Heart left ventricle (tissue), 16 donors: ENCODE results near the gene COX18. TPM values are rescaled to one million over a fixed set of nuclear protein-coding genes. Genes with fewer than 3 reads are reported as not detected.

ENCODE experiments used
- ATAC-seq, 4 donors: fragments of 200-7000 bp; cut with Tn5 transposase; one replicate each; pipeline ENCODE4 v1.9.1; 2020 to 2022; ENCODE audit warnings: moderate library complexity in 4 of 4, mild to moderate bottlenecking in 3 of 4, moderate number of reproducible peaks in 1 of 4
- DNase-seq, 5 donors: peaks; one replicate each; pipeline ENCODE4 v3.0.0-alpha.2; 2020
- H3K27ac ChIP-seq, 12 donors: fragments of 200-600 bp; sonication (generic) in 4 of 12; one replicate each; pipeline versions ENCODE4 v1.5.0 to v1.8.0; 2016 to 2022; ENCODE audit warnings: mild to moderate bottlenecking in 2 of 12
- H3K27me3 ChIP-seq, 9 donors: fragments of 200-600 bp; sonication (generic) in 2 of 9; one replicate each; pipeline versions ENCODE4 v1.5.1 to v1.8.0; 2016 to 2022; ENCODE audit warnings: mild to moderate bottlenecking in 3 of 9
- H3K36me3 ChIP-seq, 9 donors: fragments of 200-600 bp; sonication (generic) in 2 of 9; one replicate each; pipeline versions ENCODE4 v1.5.0 to v1.8.0; 2018 to 2022; ENCODE audit warnings: mild to moderate bottlenecking in 2 of 9
- H3K4me1 ChIP-seq, 12 donors: fragments of 200-600 bp; sonication (generic) in 4 of 12; one replicate each; pipeline versions ENCODE4 v1.5.0 to v1.8.0; 2016 to 2022; ENCODE audit warnings: mild to moderate bottlenecking in 3 of 12
- H3K4me3 ChIP-seq, 12 donors: fragments of 200-600 bp; sonication (generic) in 4 of 12; one replicate each; pipeline versions ENCODE4 v1.5.0 to v1.8.0; 2017 to 2022; ENCODE audit warnings: mild to moderate bottlenecking in 9 of 12, moderate library complexity in 4 of 12
- H3K9me3 ChIP-seq, 12 donors: fragments of 200-600 bp; sonication (generic) in 4 of 12; one replicate each; pipeline versions ENCODE4 v1.5.0 to v1.8.0; 2016 to 2022; ENCODE audit warnings: mild to moderate bottlenecking in 1 of 12
- POLR2A ChIP-seq, 2 donors: fragments of 450-650 bp; IDR thresholded peaks; one replicate each; pipeline ENCODE4 v1.6.1; 2017; ENCODE audit warnings: antibody characterized with exemption in 2 of 2, mild to moderate bottlenecking in 2 of 2, moderate library complexity in 2 of 2
- WGBS, 4 donors: extraction: QIAGEN DNeasy Blood & Tissue Kit in 2 of 4; methylation state at CpG; one replicate each; pipeline versions ENCODE4 v1.1.5 to v1.1.7; 2013 to 2018; 5-methylcytosine and 5-hydroxymethylcytosine counted together
- intact Hi-C, 10 donors: fragments of 100-400 bp; cut with DNase I; formaldehyde crosslinking; loops; one replicate each; pipeline versions ENCODE4 v1.11.1 to v1.14.2; 2022
- polyA plus RNA-seq, 2 donors: library from polyadenylated mRNA; stranded (reverse); fragments of 200-250 nt; gene quantifications; one replicate each; pipeline ENCODE4 v1.2.3, GENCODE V29; 2013
- total RNA-seq, 9 donors: library from RNA; depleted of rRNA in 2 of 9; stranded (reverse); fragments of >200 nt in 2 of 9; fragmentation: NEBNext Ultra II Directional in 3 of 9; extraction: Animal tissue kit (Norgen Biotek cat#: 25700) in 3 of 9; gene quantifications; one replicate each; pipeline versions ENCODE4 v1.1.0 to v1.2.4, GENCODE V29; 2016 to 2023
- TF ChIP-seq, protein P1 (sequence below), 12 donors: fragments of 200-600 bp; sonication (generic) in 4 of 12; IDR thresholded peaks; one replicate each; pipeline versions ENCODE4 v1.5.0 to v1.8.0; 2018 to 2022; ENCODE audit warnings: antibody characterized with exemption in 12 of 12, mild to moderate bottlenecking in 5 of 12
- donor health status: ischemic (EF 13 %, LVEDD 7.1; RV severe dilation, severe dysfunction).
- donor health status: healthy with polysubstance abuse.
- donor health status: DM: no; HTN: yes; CAD: no.
- donor health status: DM: no; HTN: no; CAD: no.
- donor health status: ischemic (EF 25% LVEDD 6.9; RV normal size, moderate dysfunction).
- donor health status: ischemic (EF 25% LVEDD 5.7; RV mildly dilated, moderate dysfunction).
- donor health status: healthy.
- donor health status: DM: yes; HTN: yes; CAD: no.
- donor health status: ischemic (EF 35%, LVEDD 5.7; RV mildly dilated, moderate dysfunction).
- donor health status: nonischemic (EF 11% LVEDD 7.7; RV severe dilation, severe dysfunction).
- donor health status: DM: yes; HTN: yes; CAD: no.
- donor health status: PGD.
- donor health status: ischemic (EF 29% LVEDD 5.4; RV normal size, mild dysfunction).
- donor health status: nonischemic (EF 23%, LVEDD 6.1; RV moderate dilation, normal function).

COX18 gene
- total and polyA plus RNA-seq, 11 donors = 11.0 to 32.2 (median 16.2) TPM

- peak in 2 of 4 donors; percentile 36 to 54 for ATAC-seq
- Histone ChIP-seq H3K27ac (no peak overlapping the region), H3K36me3 (peaks cover 0 to 94% (median 79%) of the 10 kb centered on the region in 9 donors), H3K4me3 (no peak overlapping the region), H3K27me3 (no peaks in the 10 kb centered on the region), H3K9me3 (no peaks in the 10 kb centered on the region), H3K4me1 (peaks cover 0 to 11% (median 4%) of the 10 kb centered on the region in 12 donors)
- intact Hi-C loops = no loop called here
- 46 to 85% (median 67%) methylated on average over 3 of the region's 3 CpGs for WGBS, 4 donors
- TF ChIP-seq, protein P1, sequence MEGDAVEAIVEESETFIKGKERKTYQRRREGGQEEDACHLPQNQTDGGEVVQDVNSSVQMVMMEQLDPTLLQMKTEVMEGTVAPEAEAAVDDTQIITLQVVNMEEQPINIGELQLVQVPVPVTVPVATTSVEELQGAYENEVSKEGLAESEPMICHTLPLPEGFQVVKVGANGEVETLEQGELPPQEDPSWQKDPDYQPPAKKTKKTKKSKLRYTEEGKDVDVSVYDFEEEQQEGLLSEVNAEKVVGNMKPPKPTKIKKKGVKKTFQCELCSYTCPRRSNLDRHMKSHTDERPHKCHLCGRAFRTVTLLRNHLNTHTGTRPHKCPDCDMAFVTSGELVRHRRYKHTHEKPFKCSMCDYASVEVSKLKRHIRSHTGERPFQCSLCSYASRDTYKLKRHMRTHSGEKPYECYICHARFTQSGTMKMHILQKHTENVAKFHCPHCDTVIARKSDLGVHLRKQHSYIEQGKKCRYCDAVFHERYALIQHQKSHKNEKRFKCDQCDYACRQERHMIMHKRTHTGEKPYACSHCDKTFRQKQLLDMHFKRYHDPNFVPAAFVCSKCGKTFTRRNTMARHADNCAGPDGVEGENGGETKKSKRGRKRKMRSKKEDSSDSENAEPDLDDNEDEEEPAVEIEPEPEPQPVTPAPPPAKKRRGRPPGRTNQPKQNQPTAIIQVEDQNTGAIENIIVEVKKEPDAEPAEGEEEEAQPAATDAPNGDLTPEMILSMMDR (IDR thresholded peaks at IDR 0.05) = no peak
- TF ChIP-seq POLR2A (IDR thresholded peaks at IDR 0.05) = no peak
- DNase-seq = no peak
Observed at GRCh38 chr4:73080789-73081188, 11.3 kb upstream of the COX18 start.

GRCh38 chr4:73075832-73076231 is 6.3 kb upstream of the COX18 start:
- intact Hi-C loops = loop anchor here in 2 of 10 donors (10.0 kb wide), 2 partner anchors 49 to 59 kb away; no protein-coding TSS in a partner anchor

DNA sequence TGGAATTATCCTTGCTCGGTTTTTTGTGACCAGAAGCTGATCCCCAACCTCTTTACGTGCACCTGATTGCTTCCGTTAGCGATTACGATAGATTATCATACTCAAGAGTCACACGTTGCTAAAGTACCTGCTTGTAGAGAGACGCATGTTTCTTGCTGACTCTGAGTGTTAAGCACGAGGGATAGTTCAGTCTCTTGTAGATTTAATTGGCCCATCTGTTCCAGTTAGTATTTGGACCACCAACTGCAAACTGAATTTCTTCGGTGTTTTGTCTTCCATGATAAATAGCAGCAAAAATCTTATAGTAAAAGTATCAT is 516 bp upstream of the COX18 start:
- DNase-seq = no peak
- H3K27me3 ChIP-seq = no peaks in the 10 kb centered on the region
- peak overlapping the region; percentile 69 to 96 (median 82) for H3K4me3 ChIP-seq
- ATAC-seq = peak in 1 of 4 donors; percentile 1
- H3K4me1 ChIP-seq = peaks cover 0 to 24% (median 15%) of the 10 kb centered on the region in 12 donors
- TF ChIP-seq, protein P1 (IDR thresholded peaks at IDR 0.05) = no peak
- no peak for TF ChIP-seq POLR2A (IDR thresholded peaks at IDR 0.05)
- peaks cover 0 to 41% (median 20%) of the 10 kb centered on the region in 9 donors for H3K36me3 ChIP-seq
- WGBS, 4 donors = 6 to 9% (median 7%) methylated on average over 9 of the region's 9 CpGs
- H3K9me3 ChIP-seq = no peaks in the 10 kb centered on the region
- intact Hi-C loops = loop anchor here in 2 of 10 donors (10.0 kb wide), 2 partner anchors 55 to 65 kb away; no protein-coding TSS in a partner anchor
- peak overlapping the region; percentile 73 to 99 (median 97) for H3K27ac ChIP-seq

More at GRCh38 chr4:73075832-73076231, 6.3 kb upstream of the COX18 start:
- peaks cover 0 to 5% (median under 1%) of the 10 kb centered on the region in 12 donors for H3K4me1 ChIP-seq
- 88 to 92% (median 90%) methylated on average over 3 of the region's 3 CpGs for WGBS, 4 donors
- no peaks in the 10 kb centered on the region for H3K9me3 ChIP-seq
- H3K27ac ChIP-seq = no peak overlapping the region
- H3K27me3 ChIP-seq = no peaks in the 10 kb centered on the region
- no peak for TF ChIP-seq POLR2A (IDR thresholded peaks at IDR 0.05)
- TF ChIP-seq, protein P1 (IDR thresholded peaks at IDR 0.05) = no peak
- ATAC-seq (no peak), DNase-seq (no peak)
- no peak overlapping the region for H3K4me3 ChIP-seq
- peaks cover 0 to 80% (median 75%) of the 10 kb centered on the region in 9 donors for H3K36me3 ChIP-seq

GRCh38 chr4:73068491-73069337 is 802 bp downstream of the COX18 start:
- no peaks in the 10 kb centered on the region for H3K9me3 ChIP-seq
- H3K27me3 ChIP-seq = no peaks in the 10 kb centered on the region
- ATAC-seq (peak in 1 of 4 donors; percentile 5), DNase-seq (no peak)
- no peak for TF ChIP-seq POLR2A (IDR thresholded peaks at IDR 0.05)
- TF ChIP-seq, protein P1 (IDR thresholded peaks at IDR 0.05) = no peak
- H3K4me1 ChIP-seq = peaks cover 0 to 24% (median 15%) of the 10 kb centered on the region in 12 donors
- intact Hi-C loops = loop anchor here (1.0 to 5.0 kb wide), 5 partner anchors 189 to 194 kb away; partner anchors contain the start of gene ANKRD17 (in 7 of the 10)
- 0 to 1% (median 0%) methylated on average over 19 to 27 of the region's 27 CpGs for WGBS, 4 donors
- H3K27ac ChIP-seq = peak overlapping the region; percentile 88 to 99 (median 97)
- peaks cover 0 to 41% (median 15%) of the 10 kb centered on the region in 9 donors for H3K36me3 ChIP-seq
- peak overlapping the region; percentile 69 to 96 (median 82) for H3K4me3 ChIP-seq
